BJ (cell line): ENCODE data around the gene C16orf96. TPM values are rescaled to one million over a fixed set of nuclear protein-coding genes. Genes with fewer than 3 reads are reported as not detected.
A peak's percentile ranks its signal among the peaks of the same experiment; 100 is the strongest.

Source experiments
- CTCF ChIA-PET: fragments of 350-600 bp; formaldehyde crosslinking; extraction: SDS; loops from one replicate; lab custom pipeline; 2021; ENCODE audit warnings: antibody characterized with exemption, inconsistent platforms; lab: Yijun Ruan, JAX
- POLR2A ChIA-PET: fragments of 300-600 bp; sonication (Branson Sonifier 250); formaldehyde crosslinking; extraction: SDS; loops from one replicate; lab custom pipeline; 2021; ENCODE audit warnings: antibody characterized with exemption; lab: Charles Lee
- DNase-seq: peaks from one replicate; pipeline ENCODE4 v3.0.0-alpha.2; 2011; ENCODE audit warnings: low read depth
- H3K27me3 ChIP-seq: 2 replicates; pipeline ENCODE4 v1.6.0; 2011; ENCODE audit warnings: low read length; ENCODE audit not compliant: control insufficient read depth, insufficient read depth
- H3K36me3 ChIP-seq: 2 replicates; pipeline ENCODE4 v1.5.1; 2011; ENCODE audit warnings: low read length; ENCODE audit not compliant: control insufficient read depth, insufficient read depth
- H3K4me3 ChIP-seq: 2 replicates; pipeline ENCODE4 v1.5.1; 2011; ENCODE audit warnings: low read depth, mild to moderate bottlenecking, control low read depth, low read length
- CTCF ChIP-seq: IDR thresholded peaks from 2 replicates; pipeline ENCODE4 v1.5.1; 2011; ENCODE audit warnings: low read depth, mild to moderate bottlenecking, control low read depth, inconsistent platforms, low read length, moderate library complexity; ENCODE audit not compliant: insufficient read depth
- polyA plus RNA-seq: library from polyadenylated mRNA; depleted of rRNA; stranded (reverse); fragments of >200 nt; gene quantifications from 2 replicates; pipeline ENCODE4 v1.2.3, GENCODE V29; 2011

C16orf96 gene
- polyA plus RNA-seq, 1 experiment: not detected

DNA sequence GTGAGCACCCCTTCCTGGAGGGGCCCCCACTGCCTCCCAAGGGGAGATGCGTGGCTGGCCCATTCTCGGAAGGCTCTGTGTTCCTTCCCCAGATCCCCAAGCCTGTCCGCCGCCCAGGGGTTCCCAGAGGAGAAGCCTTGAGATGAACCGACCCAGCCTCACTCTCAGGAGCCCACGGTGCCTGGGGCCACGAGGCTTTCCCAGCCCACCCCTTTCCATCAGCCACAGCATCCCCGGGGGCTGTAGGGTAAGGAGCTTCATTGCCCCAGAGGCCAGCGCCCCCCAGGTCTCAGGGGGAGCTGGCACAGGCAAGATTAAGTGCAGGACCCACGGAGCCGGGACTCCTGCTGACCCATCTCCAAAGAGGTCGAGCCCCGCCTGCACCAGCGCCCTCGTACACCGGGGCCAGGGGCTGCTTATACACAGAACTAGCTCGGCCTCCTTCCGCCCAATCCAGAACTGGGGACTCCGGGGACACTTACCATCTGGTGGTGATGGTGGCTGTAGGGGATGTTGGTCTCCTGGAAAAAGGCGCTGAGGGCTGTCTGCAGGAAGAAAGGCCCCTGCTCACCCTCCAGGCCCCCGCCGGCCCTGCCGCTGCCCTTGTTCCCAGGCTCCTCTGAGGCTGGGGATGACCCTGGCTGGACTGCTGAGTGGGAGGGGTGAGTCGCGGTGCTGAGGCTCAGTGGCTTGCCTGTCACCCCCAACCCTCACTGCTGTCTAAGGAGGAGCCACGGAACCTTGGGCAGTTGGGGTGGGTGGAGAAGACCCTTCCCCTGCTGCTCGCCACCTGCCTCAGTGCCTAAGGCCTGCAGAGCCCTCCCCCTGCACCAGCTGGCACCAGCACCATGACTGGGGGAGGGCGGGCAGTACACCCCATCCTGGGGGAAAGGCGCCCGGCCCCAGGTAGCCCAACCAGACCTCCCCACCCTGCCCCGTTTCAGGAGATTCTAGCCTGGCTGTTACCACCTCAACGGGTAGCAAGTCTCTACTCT lies 54.2 kb downstream of the C16orf96 start:
- no peak for TF ChIP-seq CTCF
- peaks cover 10% of the 10 kb centered on the region for H3K36me3 ChIP-seq
- no peaks in the 10 kb centered on the region for H3K27me3 ChIP-seq
- no peak for DNase-seq
- CTCF ChIA-PET: interaction anchor here (1.5 to 3.1 kb wide), 2 partner anchors 14 to 25 kb away, joined by 3 to 14 read pairs; partner anchors contain the start of gene MGRN1
- H3K4me3 ChIP-seq: no peak overlapping the region
- POLR2A ChIA-PET: no interaction called here

DNA sequence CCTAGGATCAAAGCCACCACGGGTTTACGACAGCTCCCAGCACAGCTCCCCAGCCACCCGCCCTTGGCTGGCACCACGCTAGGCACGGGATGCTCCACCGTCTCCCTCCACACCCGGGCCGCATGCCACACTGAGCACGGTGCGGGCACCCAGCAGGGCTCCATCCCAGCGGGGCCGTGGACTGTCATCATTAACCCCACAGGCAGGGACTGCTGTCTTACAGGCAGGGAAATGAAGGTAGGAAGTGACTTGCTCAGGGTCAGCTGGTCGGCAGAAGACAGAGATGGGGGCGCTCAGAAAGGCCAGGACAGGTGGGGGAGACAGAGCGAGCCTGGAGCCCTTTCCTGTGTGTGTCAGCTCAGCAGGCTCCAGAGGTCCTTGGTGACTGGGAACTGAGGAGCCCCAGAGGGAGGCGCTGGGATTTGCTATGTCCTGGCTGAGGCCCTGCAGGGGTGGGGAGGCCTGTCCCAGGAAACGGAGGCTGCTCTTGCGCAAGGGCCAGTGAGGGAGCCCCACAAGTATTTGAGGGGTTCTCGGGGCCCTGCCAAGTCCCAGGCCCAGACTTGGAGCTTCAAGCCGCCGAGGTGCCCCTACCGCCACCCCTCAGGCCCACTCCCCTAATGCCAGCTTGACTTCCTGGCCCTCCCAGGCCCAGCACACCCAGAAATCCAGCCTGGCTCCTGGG lies 55.3 kb downstream of the C16orf96 start:
- no peak for TF ChIP-seq CTCF
- POLR2A ChIA-PET: no interaction called here
- H3K36me3 ChIP-seq: peaks cover 10% of the 10 kb centered on the region
- no peaks in the 10 kb centered on the region for H3K27me3 ChIP-seq
- CTCF ChIA-PET: interaction anchor here (3.1 kb wide), 1 partner anchor 26 kb away, joined by 14 read pairs; no protein-coding TSS in a partner anchor
- DNase-seq: no peak
- H3K4me3 ChIP-seq: no peak overlapping the region

- no peak for DNase-seq
- no peak overlapping the region; the same call in 1 of the 2 replicates for H3K4me3 ChIP-seq
Measured at GRCh38 chr16:4612474-4612931, 56.4 kb downstream of the C16orf96 start.

GRCh38 chr16:4612977-4613635 lies 57.0 kb downstream of the C16orf96 start:
- CTCF ChIA-PET: interaction anchor here (1.1 to 4.4 kb wide), 2 partner anchors 11 to 28 kb away, joined by 4 to 22 read pairs; partner anchors contain the start of gene MGRN1
- H3K27me3 ChIP-seq: no peaks in the 10 kb centered on the region
- H3K4me3 ChIP-seq: peak overlapping the region; percentile 83
- no peak for TF ChIP-seq CTCF
- peaks cover 6% of the 10 kb centered on the region for H3K36me3 ChIP-seq
- DNase-seq: no peak
- POLR2A ChIA-PET: no interaction called here

More at GRCh38 chr16:4612474-4612931, 56.4 kb downstream of the C16orf96 start:
- peaks cover 8% of the 10 kb centered on the region for H3K36me3 ChIP-seq
- POLR2A ChIA-PET: no interaction called here
- CTCF ChIA-PET: interaction anchor here (1.1 to 4.4 kb wide), 2 partner anchors 11 to 27 kb away, joined by 4 to 22 read pairs; partner anchors contain the start of gene MGRN1
- TF ChIP-seq CTCF: peak; percentile 17; the same call in 1 of the 2 replicates
- H3K27me3 ChIP-seq: no peaks in the 10 kb centered on the region
